Pancreas (tissue), 10 donors: Measurements from ENCODE around the gene PKP3. TPM values are rescaled to one million over a fixed set of nuclear protein-coding genes. Genes with fewer than 3 reads are reported as not detected.
A peak's percentile ranks its signal among the peaks of the same experiment; 100 is the strongest.

Experiments used
- ATAC-seq, 4 donors: fragments of 200-7000 bp; cut with Tn5 transposase; one replicate each; pipeline versions ENCODE4 v1.8.0 to v1.9.1; 2020; ENCODE audit warnings: mild to moderate bottlenecking in 4 of 4, moderate library complexity in 4 of 4
- DNase-seq, 6 donors: peaks; one replicate each; pipeline ENCODE4 v3.0.0-alpha.2; 2020
- FAIRE-seq: peaks from 2 replicates; lab custom pipeline; 2012; peaks lifted over from hg19 to GRCh38; lab: Jason Lieb, UNC
- H3K27ac ChIP-seq, 4 donors: fragments of 200-600 bp; sonication (generic); 1 replicate in 3 of 4; 2 replicates in 1 of 4; pipeline versions ENCODE4 v1.5.0 to v1.8.0; 2020
- H3K27me3 ChIP-seq, 4 donors: fragments of 200-600 bp; one replicate each; pipeline ENCODE4 v1.8.0; 2021
- H3K36me3 ChIP-seq, 3 donors: fragments of 200-600 bp; sonication (generic) in 1 of 3; one replicate each; pipeline versions ENCODE4 v1.5.0 to v1.8.0; 2020 to 2021
- H3K4me1 ChIP-seq, 3 donors: fragments of 200-600 bp; one replicate each; pipeline ENCODE4 v1.8.0; 2021
- H3K4me3 ChIP-seq, 4 donors: fragments of 200-600 bp; sonication (generic) in 2 of 4; one replicate each; pipeline versions ENCODE4 v1.5.0 to v1.8.0; 2020 to 2021
- H3K9me3 ChIP-seq, 4 donors: fragments of 200-600 bp; one replicate each; pipeline ENCODE4 v1.8.0; 2021
- CTCF ChIP-seq, 4 donors: fragments of 200-600 bp; sonication (generic) in 3 of 4; IDR thresholded peaks; one replicate each; pipeline versions ENCODE4 v1.5.0 to v1.8.0; 2021; ENCODE audit warnings: antibody characterized with exemption in 4 of 4
- WGBS, 2 donors: extraction: QIAGEN DNeasy Blood & Tissue Kit; methylation state at CpG; one replicate each; pipeline ENCODE4 v1.1.7; 2013; 5-methylcytosine and 5-hydroxymethylcytosine counted together
- intact Hi-C, 3 donors: fragments of 100-400 bp; cut with DNase I; formaldehyde crosslinking; loops; one replicate each; pipeline versions ENCODE4 v1.11.1 to v1.14.2; 2022
- polyA plus RNA-seq, 2 donors: library from polyadenylated mRNA; stranded (reverse); fragments of 200-250 nt; gene quantifications; one replicate each; pipeline ENCODE4 v1.2.3, GENCODE V29; 2013
- total RNA-seq, 6 donors: library from RNA; stranded (reverse); fragmentation: NEBNext Ultra II Directional in 4 of 6; extraction: Animal tissue kit (Norgen Biotek cat#: 25700) in 4 of 6; gene quantifications; one replicate each; pipeline versions ENCODE4 v1.2.1 to v1.2.4, GENCODE V29; 2021 to 2023
- donor health status: healthy with polysubstance abuse.
- donor health status: DM: no; HTN: no; CAD: no; lungs with moderate emphysema.
- donor health status: DM: no; HTN: no; CAD: no.
- donor health status: control.
- donor health status: control.
- donor health status: Bipolar disorder and iron deficiency.
- donor health status: DM: yes; HTN: yes; CAD: no.
- donor health status: DM: no; HTN: no; CAD: no.
- donor health status: DM: no; HTN: no; CAD: no.
- donor health status: DM: yes; HTN: yes; CAD: no.

The PKP3 gene
- total and polyA plus RNA-seq, 8 donors = 23.4 to 50.5 (median 30.5) TPM

- DNase-seq (peak; percentile 55 to 92 (median 84)), ATAC-seq (peak; percentile 79 to 95 (median 86)), FAIRE-seq (no peak)
- no peaks in the 10 kb centered on the region for H3K36me3 ChIP-seq
- H3K4me1 ChIP-seq = peaks cover 0 to 4% (median 0%) of the 10 kb centered on the region in 3 donors
- TF ChIP-seq CTCF (IDR thresholded peaks at IDR 0.05) = peak in 3 of 4 donors; percentile 11 to 59 (median 18)
- 53 to 64% methylated on average over 24 of the region's 24 CpGs for WGBS, 2 donors
- intact Hi-C loops = no loop called here
- H3K4me3 ChIP-seq = no peak overlapping the region
- H3K9me3 ChIP-seq = no peaks in the 10 kb centered on the region
- peaks cover 0 to 15% (median 0%) of the 10 kb centered on the region in 4 donors for H3K27me3 ChIP-seq
- H3K27ac ChIP-seq = no peak overlapping the region
Observed at GRCh38 chr11:363948-364761, 29.9 kb upstream of the PKP3 start.

- TF ChIP-seq CTCF (IDR thresholded peaks at IDR 0.05) = no peak
- Histone ChIP-seq H3K36me3 (no peaks in the 10 kb centered on the region), H3K27ac (no peak overlapping the region), H3K4me3 (no peak overlapping the region), H3K9me3 (no peaks in the 10 kb centered on the region), H3K4me1 (peaks cover 0 to 4% (median 0%) of the 10 kb centered on the region in 3 donors), H3K27me3 (peaks cover 0 to 15% (median 0%) of the 10 kb centered on the region in 4 donors)
- FAIRE-seq (no peak), ATAC-seq (no peak), DNase-seq (no peak)
- intact Hi-C loops = no loop called here
- WGBS, 2 donors = 85 to 89% methylated on average over 22 of the region's 22 CpGs
Observed at GRCh38 chr11:364991-365725, 28.9 kb upstream of the PKP3 start.

- peaks cover 0 to 4% (median 0%) of the 10 kb centered on the region in 3 donors for H3K4me1 ChIP-seq
- no peaks in the 10 kb centered on the region for H3K9me3 ChIP-seq
- no peak overlapping the region for H3K27ac ChIP-seq
- ATAC-seq (no peak), DNase-seq (no peak), FAIRE-seq (no peak)
- intact Hi-C loops = no loop called here
- TF ChIP-seq CTCF (IDR thresholded peaks at IDR 0.05) = no peak
- no peak overlapping the region for H3K4me3 ChIP-seq
- peaks cover 0 to 15% (median 0%) of the 10 kb centered on the region in 4 donors for H3K27me3 ChIP-seq
- WGBS, 2 donors = 65 to 73% methylated on average over 15 to 16 of the region's 16 CpGs
- H3K36me3 ChIP-seq = no peaks in the 10 kb centered on the region
Observed at GRCh38 chr11:365831-366230, 28.2 kb upstream of the PKP3 start.

- TF ChIP-seq CTCF (IDR thresholded peaks at IDR 0.05) = no peak
- Histone ChIP-seq H3K4me3 (no peak overlapping the region), H3K4me1 (peaks cover 0 to 4% (median 0%) of the 10 kb centered on the region in 3 donors), H3K27ac (no peak overlapping the region), H3K27me3 (peaks cover 0 to 15% (median 0%) of the 10 kb centered on the region in 4 donors), H3K36me3 (no peaks in the 10 kb centered on the region), H3K9me3 (no peaks in the 10 kb centered on the region)
- WGBS, 2 donors = 30 to 43% methylated on average over 7 of the region's 7 CpGs
- intact Hi-C loops = no loop called here
- no peak for ATAC-seq
- no peak for FAIRE-seq
- no peak for DNase-seq
Observed at GRCh38 chr11:367956-368413, 26.0 kb upstream of the PKP3 start.
